Choroid plexus epithelial cell (primary cell): ENCODE measurements around the gene RFXANK.
A peak's percentile ranks its signal among the peaks of the same experiment; 100 is the strongest.
"Not testable (repeated sequence)": the region's sequence is repeated elsewhere in the genome, so short reads cannot be mapped to it uniquely, and the experiment has no call there.

ENCODE experiments used
- DNase-seq: peaks from one replicate; pipeline ENCODE4 v3.0.0-alpha.2; 2010; ENCODE audit warnings: low read depth
- H3K4me3 ChIP-seq: 2 replicates; pipeline ENCODE4 v1.5.1; 2011; ENCODE audit warnings: low read depth, mild to moderate bottlenecking, control low read depth, low read length, moderate library complexity
- TF ChIP-seq, protein P1 (sequence below): conservative IDR thresholded peaks from 2 replicates; pipeline ENCODE4 v1.5.1; 2011; ENCODE audit warnings: low read depth, mild to moderate bottlenecking, control low read depth, inconsistent platforms, low read length, moderate library complexity

RFXANK gene

GRCh38 chr19:19214892-19215291 is 22.8 kb downstream of the RFXANK start:
- TF ChIP-seq, protein P1, sequence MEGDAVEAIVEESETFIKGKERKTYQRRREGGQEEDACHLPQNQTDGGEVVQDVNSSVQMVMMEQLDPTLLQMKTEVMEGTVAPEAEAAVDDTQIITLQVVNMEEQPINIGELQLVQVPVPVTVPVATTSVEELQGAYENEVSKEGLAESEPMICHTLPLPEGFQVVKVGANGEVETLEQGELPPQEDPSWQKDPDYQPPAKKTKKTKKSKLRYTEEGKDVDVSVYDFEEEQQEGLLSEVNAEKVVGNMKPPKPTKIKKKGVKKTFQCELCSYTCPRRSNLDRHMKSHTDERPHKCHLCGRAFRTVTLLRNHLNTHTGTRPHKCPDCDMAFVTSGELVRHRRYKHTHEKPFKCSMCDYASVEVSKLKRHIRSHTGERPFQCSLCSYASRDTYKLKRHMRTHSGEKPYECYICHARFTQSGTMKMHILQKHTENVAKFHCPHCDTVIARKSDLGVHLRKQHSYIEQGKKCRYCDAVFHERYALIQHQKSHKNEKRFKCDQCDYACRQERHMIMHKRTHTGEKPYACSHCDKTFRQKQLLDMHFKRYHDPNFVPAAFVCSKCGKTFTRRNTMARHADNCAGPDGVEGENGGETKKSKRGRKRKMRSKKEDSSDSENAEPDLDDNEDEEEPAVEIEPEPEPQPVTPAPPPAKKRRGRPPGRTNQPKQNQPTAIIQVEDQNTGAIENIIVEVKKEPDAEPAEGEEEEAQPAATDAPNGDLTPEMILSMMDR = no peak
- peak; percentile 40 for DNase-seq
- no peak overlapping the region for H3K4me3 ChIP-seq

- DNase-seq = no peak
- TF ChIP-seq, protein P1 = no peak
- no peak overlapping the region for H3K4me3 ChIP-seq
Observed at GRCh38 chr19:19215792-19216191, 23.7 kb downstream of the RFXANK start.

- peak; percentile 57 for DNase-seq
- TF ChIP-seq, protein P1 = peak; percentile 47
Observed at GRCh38 chr19:19217099-19217498, 25.0 kb downstream of the RFXANK start.

DNA sequence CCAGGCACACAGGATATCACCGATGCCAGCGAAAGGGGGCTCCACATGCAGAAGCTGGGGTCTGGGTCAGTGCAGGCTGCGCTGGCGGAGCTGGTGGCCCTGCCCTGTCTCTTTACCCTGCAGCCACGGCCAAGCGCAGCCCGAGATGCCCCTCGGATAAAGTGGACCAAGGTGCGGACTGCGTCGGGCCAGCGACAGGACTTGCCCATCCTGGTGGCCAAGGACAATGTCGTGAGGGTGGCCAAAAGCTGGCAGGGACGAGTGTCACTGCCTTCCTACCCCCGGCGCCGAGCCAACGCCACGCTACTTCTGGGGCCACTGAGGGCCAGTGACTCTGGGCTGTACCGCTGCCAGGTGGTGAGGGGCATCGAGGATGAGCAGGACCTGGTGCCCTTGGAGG is 26.9 kb downstream of the RFXANK start:
- TF ChIP-seq, protein P1 = no peak
- no peak overlapping the region for H3K4me3 ChIP-seq
- DNase-seq = no peak

More at GRCh38 chr19:19217099-19217498, 25.0 kb downstream of the RFXANK start:
- no peak overlapping the region for H3K4me3 ChIP-seq

DNA sequence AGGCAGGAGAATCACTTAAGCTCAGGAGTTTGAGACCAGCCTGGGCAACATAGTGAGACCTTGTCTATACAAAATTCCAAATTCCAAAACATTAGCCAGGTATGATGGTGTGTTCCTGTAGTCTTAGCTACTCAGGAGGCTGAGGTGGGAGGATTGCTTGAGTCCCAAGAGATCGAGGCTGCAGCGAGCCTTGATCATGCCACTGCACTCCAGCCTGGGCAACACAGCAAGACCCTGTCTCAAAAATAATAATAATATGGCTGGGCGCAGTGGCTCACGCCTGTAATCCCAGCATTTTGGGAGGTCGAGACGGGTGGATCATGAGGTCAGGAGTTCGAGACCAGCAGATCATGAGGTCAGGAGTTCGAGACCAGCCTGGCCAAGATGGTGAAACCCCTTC is 28.9 kb downstream of the RFXANK start:
- DNase-seq, H3K4me3 ChIP-seq: not testable (repeated sequence)

DNA sequence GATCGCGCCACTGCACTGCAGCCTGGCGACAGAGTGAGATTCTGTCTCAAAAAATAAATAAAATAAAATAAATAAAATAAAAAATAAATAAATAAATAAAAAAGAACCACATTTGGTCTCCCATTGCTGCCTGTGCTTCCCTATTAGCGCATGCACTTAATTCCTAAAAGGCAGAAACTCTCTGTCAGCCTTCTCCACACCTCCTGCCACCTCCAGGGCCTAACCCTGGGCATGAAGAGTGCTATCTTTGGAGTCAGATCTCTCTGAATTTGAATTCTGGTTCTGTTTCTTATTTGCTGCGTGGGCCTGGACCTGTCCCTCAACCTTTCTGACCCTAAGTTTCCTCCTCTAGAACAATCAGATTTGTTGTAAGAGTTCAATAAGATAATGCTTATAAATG is 31.0 kb downstream of the RFXANK start:
- H3K4me3 ChIP-seq = no peak overlapping the region
- TF ChIP-seq, protein P1 = no peak

GRCh38 chr19:19223636-19224035 is 31.6 kb downstream of the RFXANK start:
- H3K4me3 ChIP-seq = no peak overlapping the region
- TF ChIP-seq, protein P1 = no peak
- DNase-seq = no peak

More for the DNA sequence above, 31.0 kb downstream of the RFXANK start:
- no peak for DNase-seq
